Fibroblast of skin of abdomen (primary cell): Measurements from ENCODE around the gene NDNF.

ENCODE experiments used
- DNase-seq: peaks from one replicate; pipeline ENCODE4 v3.0.0-alpha.2; 2013

The NDNF gene

DNA sequence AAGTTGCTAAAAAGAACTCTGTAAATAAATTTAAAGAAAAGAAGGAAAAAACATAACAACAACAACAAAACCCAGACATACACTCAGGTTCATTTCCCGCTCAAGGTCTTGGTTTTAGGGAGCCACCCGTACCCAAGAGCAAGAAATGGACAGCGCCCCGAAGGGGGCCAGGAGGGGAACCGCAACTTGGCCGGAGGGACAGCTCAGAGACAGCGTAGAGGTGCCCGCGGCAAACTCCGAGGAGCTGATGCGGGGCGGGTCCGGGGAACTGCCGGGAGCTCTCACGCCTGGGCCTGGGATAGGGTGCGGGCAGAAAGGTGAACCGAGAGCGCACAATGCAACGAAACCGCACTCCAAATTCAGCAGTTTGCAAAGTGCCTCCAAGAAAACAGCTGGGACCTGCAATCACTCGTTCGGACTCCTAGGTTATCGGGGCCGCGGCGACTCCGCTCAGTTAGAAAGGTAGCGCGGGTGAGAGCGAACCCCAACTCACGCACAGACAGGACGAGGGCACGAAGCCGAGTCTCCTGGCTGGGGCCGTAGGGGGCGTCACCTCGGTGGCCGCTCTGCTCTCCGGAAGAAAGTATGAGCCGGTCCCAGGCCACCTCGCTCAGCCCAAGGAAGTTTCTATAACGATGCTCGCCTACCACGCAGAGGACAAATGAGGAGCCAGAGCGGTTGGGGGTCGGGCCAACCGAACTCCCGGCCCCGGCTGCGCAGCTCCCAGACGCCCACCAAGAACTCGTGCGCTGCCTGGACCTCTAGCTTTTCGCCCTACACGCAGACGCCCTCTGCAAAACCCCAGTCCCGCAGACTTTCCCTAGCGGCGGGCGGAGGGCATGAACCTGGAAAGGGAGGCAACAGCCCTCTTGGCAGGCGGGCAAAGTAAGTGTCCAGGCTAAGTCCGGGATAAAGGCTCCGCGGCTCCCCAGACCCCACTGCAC is 1.4 kb downstream of the NDNF start:
- DNase-seq, result peak; percentile 44

DNA sequence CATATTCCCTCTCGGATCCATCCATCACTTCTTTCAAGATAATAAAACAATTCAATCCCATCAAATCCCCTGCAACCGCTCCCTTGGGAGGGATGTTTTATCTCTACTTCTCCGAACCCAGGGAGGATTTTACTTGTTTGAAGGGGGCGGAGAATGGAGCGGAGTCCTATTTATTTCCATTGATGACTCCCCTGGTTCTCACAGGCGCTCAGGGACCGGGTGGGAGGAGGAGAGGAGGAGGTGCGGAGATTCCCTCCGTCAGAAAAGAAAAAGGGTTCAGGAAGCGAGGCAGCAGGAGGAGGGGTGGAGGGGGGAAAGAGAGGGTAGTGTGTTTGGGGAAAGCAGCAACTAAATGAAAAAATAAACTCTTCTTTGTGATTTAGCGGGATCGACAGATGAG is 2.1 kb downstream of the NDNF start:
- DNase-seq, result peak; percentile 26

DNA sequence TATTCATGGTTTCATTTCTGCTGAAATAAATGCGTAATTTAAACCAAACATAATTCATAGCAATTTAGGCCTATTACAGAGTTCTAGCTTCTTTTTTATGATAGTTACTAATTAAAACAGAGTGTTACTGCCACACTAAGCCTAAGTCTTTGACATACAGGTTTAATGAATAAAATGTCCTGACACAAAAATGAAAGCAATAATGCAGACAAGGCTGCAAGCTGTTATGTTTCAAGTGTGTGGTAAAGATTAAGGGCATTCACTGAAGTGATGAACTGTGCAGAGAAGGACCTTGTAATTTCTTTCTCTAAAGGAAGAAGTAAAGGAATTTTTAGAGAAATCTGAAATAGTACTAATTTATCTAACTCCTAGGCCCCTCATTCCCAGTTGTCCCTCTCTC is 2.9 kb downstream of the NDNF start:
- DNase-seq, result no peak

DNA sequence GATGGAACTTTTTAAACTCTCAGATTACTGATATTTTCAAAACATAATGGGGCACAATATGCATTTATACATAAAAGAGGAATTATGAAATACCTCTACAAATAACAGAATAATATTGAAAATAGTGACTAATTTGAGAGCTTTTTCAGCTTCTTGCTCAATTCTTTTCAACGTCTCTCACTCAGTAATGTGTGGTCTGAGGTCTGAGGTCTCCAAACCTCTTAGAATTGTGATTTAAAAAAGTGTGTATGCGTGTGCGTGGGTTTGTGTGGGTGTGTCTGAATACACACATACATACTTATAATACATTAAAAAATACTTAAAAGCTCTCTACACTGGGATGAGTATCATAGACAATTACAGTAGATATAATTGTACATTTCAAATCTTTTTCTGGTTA is 7.9 kb downstream of the NDNF start:
- peak; percentile 24 for DNase-seq

DNA sequence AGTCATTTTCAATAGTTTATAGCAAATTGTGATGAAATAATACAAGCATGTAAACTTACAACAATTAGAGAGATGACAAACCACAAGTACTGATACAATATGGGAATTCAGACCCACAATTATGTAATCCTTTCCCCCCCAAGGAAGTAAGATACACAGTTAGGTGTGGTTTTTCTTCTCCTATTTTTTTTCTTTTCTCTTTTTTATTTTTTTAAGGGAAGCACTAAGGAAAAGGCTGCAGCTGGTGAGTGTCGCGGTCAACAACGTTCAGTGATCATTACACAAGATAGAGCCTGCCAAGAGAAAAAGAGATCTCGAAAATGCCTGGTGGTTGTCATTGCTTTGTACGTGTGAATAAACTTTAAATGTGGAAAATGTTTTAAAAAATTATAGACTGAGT is 9.8 kb downstream of the NDNF start:
- peak; percentile 26 for DNase-seq

DNA sequence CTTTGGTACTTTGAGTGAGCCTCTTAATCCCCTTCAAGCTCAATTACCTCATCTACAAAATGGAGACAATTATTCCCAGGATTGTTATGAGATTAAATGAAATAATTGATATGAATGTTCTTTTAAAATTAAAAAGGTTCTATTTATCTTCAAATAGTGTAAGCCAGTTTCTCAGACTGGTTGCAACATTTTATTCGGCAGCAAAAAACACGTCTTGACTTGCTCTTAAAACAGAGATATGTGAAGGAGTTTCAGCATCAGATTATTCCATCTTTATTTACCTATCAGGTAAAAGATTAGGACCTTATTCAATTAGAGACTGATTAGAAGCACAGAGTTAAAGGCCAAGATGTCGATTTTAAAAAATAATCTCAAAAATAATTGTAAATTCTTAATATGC is 10.5 kb downstream of the NDNF start:
- DNase-seq, result no peak

DNA sequence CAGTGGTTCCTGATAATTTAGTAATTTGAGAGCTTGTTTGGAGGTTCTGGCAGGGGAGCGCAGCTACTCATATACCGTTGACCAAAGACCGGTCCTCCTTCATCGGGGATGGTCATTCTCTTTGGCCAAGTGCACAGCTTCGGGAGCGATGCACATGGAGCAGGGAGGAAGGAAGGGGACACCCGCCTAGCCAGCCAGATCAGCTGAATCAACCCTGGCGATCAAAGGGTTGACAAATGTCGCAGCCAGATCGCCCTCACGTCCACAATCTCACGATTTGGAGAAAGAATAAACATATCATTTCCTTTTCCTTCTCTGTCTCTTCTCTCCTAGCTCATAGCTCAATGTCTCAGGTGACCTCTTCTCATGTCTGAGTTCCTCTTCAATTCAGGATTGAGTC is 11.1 kb downstream of the NDNF start:
- no peak for DNase-seq

DNA sequence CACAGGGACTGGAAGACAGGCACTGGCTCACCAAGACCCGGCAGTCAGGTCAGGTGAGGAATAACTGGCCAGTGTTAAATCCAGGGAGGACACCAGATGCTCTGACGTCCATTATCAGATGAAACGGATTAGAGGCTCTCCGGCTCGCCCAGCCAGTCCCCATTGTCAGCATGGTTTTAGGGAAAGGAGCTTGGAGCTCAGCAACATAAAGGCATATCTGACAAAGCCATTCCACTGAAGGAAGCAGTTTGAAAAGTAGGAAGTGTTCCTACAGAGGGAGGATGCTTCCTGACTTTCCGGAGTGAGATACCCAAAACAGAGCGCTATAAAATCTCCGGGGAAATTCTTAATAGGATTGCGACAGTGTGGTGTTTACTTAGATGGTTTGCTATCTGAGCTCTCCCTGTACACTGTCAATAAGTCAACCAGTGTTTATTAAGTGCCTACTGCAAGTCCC is 14.8 kb downstream of the NDNF start:
- no peak for DNase-seq

DNA sequence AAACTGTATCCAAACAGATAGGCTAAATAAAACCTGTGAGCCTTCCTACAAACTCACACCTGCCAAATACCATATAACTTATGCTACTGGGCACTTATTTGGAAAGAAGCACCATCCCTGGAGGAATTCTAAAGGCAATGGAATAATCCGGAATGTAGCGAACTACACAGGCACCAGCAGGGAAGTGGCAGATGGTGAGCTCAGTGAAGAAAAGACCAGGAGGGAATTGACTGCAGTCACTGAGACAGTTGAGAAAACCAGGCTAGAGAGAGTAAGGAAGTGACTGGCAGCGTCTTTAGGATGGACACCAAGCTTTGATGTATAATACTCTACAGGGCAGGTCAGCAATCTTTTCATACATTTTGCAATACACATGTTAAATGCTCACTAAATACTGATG is 16.3 kb downstream of the NDNF start:
- DNase-seq, result no peak

DNA sequence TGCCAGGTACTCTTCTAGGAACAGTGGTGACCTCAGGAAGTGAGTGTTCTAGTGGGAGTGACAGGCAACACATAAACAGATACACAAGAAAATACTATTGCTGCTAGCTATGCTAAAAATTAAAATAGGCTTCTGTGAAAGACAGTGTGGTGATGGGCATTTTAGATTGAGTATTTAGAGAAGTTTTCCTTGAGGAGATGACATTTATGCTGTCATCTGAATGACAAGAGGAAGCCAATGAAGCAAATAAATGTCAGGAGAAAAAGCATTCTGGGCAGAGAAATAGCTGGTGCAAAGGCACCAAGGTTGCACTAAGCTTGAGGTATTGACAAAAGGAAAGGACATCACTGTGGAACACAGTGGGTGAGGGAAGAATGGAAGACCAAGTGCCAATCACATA is 18.0 kb downstream of the NDNF start:
- no peak for DNase-seq

DNA sequence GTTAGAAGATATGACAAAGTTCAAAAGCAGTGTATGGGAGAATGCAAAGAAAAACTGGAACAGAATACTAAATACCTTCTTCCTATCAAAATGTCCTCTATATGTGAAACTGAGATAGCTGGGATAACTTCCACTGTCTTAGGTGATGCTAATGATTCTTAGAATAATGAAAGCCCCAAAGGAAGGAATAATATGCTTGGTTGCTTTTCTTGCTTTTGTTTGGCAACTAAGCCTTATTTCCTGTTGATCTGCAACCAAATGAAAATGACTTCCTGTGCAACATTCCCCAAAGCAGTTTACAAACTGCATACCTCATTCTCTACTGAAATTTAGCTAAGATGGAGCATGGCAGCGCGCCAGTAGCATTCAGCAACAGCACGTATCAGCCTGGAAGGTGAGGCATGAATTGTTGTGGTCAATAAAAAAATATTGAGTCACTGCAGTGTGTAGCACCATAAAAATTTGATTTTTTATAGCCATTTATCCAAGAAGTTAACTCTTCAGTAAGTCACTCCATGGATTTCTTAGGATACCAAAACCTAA is 18.7 kb downstream of the NDNF start:
- DNase-seq, result peak; percentile 73

DNA sequence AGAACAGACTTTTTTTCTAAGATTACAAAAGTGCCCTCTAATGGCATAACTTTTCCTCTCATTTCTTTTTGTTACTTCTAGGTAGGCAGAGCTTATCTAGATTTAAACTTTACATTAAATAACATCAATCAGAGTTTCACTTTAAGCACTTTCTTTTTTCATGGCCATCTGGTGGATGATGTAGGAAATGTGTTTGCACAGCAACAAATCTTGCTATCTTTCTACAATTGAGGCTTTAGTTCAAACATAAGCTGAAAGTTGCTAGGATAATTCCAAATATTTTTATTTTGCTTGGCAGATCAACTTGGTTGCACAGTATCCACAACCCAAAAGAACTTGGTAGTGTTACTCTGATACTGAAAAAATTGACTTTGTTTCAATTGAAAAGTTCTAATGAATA is 22.0 kb downstream of the NDNF start:
- peak; percentile 19 for DNase-seq

DNA sequence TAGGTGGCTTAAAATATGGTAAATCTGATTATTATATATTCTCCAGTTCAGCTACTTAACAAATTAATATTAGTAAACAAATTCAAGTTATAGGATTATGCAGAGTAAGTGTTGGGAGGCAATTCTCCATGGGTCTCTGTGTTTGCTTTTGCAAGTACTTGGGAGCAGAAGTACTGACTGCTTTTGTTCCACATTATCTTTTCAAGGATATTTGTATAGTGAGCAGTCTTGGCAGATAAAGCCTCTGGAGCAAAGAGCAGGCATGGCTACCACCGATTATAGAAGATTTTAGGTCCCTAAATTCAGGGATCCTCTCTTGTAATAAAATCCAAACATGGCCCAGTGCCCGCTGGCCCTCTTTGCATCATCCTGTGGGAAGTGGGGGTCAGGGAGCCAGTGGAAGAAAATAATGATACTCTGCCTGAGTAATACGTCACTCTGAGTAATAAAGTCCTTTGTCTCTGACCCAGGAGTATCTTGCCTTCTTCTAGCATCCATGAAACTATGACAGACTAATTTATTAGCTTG is 23.2 kb downstream of the NDNF start:
- DNase-seq, result no peak

DNA sequence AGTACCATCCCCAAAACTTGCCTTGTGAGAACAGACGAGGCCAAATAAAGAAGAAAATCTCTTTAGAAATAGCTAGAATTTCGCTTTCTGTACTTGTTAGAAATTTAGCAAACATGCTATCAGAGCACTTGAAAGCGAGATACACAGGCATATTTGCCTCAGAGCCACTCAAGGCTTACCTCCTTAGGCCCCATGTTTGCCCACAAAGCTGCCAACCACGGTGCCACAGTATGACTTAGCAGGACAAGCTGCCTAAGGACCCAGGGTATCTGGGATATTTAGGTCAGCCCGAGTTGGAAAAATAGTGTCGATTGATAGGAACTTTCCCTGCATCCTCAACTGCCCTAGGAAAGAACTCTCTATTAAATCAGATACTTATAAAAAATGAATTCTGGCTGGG is 24.2 kb downstream of the NDNF start:
- DNase-seq, result no peak

DNA sequence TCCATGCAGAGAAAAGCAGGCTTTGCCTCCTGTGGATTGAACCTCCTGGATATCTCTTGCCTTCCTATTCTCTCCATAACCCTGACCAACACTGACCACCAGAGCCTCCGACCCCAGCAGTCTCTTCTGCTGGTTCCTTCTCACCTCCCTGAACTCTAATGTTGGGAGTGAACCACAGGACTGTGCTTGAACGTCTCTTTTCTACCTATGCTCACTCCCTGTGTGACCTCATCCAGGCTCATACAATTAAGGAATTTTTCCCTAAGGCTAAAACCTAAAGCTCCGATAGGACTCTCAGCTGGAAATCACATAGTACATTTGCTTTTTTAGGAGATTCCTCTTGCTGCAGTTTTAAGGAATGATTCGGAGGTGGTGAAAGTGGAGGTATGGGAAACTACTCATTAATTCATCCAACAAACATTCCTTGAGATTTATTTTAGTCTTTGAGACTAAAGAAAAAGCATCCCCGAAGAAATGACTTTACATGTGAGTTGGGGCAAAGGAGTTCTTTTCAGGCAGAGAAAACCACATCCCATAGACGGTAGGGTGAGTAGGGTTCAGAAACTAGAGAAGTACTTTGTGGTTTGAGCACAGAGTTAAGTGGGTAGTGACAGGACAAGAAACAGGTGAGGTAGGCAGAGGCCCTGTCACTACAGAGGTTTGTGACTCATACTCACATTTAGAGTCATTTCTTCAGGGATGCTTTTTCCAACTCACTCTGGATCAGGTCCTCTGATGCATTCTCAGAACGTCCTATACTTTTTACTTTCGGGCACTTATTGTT is 30.8 kb downstream of the NDNF start:
- DNase-seq, result no peak

DNA sequence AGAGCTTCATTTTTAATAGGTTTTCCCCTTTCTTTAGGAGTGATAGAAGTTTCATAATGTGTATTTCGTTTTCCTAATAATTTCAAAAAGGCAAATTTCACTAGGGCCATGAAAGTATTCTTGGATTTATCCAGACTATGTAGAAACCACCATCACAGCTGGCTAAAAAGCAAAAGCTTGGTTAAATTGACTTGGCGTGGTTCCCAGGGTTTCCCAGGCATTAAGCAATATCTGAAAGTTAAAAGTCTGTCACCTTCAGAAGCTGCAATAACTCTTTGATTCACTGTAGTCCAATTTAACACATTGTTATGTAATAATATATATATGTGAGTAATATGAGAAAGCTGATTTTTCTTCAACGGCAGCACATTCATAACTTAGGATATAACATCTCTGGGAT is 38.3 kb downstream of the NDNF start:
- peak; percentile 85 for DNase-seq

DNA sequence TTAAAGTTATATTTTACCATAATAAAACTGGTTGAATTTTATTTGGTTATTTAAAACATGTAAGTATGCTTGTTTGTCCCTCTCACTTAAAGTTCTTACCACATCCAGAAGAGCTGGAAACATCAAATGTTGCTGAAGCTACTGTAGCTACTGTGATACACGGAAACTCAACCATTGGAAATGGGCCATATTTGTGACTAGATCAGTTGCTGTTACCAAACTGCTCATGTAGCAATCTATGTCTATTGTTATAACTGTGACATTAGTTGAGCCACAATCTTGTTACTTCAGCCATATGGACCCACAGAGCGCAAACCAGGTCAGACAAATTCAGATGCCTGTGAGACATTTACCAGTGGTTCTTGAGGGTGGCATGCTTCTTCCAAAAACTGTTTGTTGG is 41.6 kb downstream of the NDNF start:
- no peak for DNase-seq

DNA sequence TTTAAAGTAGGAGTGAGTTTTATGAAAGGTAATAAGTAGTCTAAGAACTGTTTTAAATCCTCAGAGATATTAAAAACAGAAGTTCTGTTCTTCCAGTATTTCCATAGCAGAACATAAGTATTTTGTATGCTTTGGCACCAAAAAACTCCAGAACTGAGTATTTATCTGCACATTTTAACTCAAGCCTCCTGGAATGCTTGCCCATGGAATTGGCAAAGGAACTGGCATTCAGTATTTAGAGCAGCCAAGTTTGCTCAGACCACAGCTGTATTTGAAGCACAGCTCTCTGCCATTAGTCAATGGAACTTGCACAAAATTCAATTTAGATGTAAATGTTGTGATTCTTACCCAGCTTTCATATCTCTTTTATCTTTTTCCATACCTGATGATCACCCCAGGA is 42.2 kb downstream of the NDNF start:
- no peak for DNase-seq

DNA sequence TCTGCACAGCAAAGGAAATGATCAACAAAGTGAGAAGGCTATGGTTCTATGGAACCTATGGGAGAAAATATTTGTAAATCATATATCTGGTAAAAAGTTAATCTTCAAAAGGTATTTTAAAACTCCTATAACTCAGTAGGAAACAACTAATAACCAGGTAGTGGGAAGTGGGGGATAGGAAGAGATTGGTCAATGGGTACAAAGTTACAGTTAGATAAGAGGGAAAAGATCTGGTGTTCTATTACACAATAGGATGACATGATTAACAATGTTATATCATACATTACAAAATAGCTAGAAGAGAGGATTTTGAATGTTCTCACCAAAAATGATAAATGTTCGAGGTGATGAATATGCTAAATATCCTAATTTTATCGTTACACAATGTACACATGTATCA is 46.3 kb downstream of the NDNF start:
- DNase-seq, result no peak

DNA sequence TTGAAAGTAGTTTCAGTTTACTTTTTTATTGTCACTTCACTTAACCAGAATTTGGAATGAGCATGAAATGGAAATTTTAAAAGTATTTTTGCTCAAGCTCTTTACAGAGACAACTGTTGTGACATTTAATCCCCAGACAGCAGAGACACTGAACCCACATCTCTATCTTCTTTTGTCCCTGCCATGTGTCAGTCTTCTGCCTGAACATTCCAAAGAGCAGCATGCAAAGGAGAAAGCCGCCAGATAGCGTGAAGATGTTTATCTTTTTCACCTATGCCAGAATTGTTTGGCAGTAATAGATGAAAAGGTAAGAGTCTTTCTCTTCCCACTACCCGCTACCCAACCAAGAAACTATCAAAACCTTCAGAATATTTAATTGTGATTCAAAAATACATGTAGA is 46.8 kb downstream of the NDNF start:
- no peak for DNase-seq

DNA sequence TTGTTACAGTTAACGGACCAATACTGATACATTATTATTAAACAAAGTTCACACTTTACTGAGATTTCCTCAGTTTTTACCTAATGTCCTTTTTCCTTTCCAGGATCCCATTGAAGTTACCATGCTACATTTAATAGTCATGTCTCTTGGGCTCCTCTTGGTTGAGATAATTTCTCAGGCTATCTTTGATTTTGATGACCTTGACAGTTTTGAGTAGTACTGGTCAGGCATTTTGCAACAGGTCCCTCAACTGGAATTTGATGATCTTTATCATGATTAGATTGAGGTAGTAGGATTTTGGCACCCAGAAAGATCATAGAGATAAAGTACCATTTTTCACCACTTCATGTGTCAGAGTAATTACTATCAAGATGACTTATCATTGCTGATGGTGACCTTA is 53.8 kb downstream of the NDNF start:
- DNase-seq, result no peak

DNA sequence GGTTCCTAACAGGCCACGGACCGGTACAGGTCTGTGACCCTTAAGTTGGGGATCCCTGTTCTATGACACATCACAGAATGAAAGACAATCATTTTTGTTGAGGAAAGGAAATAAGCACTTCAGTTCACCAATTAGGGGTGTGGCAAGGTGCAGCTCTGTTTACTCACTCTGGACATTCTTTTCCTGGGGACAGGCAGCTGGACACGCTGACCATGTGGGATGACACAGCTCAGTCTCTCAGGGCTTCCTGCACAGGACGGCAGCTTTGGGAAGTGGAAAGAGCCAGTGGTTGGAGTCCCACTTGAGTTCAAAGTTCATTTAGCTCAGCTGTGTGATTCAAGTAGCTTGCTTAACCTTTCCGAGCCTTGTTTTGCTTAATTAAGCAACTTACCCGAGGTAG is 55.7 kb downstream of the NDNF start:
- no peak for DNase-seq

DNA sequence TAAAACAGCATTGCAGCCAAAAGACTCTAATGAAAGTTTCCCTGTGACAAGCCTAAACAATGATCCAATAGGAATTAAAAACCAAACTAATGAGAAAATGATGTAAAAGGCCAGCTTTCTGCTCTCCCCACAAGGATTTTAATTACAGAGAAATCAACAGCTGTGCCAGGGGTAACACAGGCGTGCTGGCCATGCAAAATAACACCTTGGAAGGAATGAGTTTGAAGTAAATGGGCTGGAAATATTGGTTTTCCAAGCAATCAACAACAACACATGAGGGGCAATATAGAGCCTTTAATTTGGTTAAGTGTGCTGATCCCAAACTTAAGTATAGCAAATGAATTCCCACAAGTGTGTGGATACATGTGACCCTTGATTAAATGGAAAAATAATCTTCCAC is 56.9 kb downstream of the NDNF start:
- no peak for DNase-seq
